ENCODE data around the gene GIPR.

- TF ChIP-seq CTCF (IDR thresholded peaks at IDR 0.05) (no peak), EZH2 (IDR thresholded peaks at IDR 0.05) (no peak)
Measured at GRCh38 chr19:45645068-45645630, 22.9 kb upstream of the GIPR start.
